ENCODE results near the gene DCAF4L1.

Gene DCAF4L1, protein sequence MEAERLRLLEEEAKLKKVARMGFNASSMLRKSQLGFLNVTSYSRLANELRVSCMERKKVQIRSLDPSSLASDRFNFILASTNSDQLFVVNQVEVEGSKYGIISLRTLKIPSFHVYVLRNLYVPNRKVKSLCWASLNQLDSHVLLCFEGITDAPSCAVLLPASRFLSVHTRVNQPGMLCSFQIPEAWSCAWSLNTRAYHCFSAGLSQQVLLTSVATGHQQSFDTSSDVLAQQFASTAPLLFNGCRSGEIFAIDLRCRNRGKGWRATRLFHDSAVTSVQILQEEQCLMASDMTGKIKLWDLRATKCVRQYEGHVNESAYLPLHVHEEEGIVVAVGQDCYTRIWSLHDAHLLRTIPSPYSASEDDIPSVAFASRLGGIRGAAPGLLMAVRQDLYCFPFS

DNA sequence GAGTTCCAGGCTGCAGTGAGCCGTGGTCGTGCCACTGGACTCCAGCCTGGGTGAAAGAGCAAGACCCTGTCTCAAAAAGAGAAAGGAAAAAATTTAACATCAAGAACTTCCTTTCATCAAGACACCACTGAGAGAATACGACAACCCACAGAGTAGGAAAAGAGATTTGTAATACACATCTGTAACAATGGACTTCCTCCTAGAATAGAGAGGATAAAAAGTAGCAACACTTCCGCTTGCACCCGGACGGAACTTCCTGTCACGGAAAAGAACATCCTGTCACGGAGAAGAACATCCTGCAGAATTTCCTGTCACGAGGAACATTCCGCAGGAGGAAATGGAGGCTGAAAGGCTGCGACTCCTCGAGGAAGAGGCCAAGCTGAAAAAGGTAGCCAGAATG is at the start of gene DCAF4L1:
Gene DCAF4L1 (plus strand): TSS at position 301 of the 400 bp plus-strand sequence. CDS start 37 bp downstream, at position 338.
- DNase-seq, result no peak

DNA sequence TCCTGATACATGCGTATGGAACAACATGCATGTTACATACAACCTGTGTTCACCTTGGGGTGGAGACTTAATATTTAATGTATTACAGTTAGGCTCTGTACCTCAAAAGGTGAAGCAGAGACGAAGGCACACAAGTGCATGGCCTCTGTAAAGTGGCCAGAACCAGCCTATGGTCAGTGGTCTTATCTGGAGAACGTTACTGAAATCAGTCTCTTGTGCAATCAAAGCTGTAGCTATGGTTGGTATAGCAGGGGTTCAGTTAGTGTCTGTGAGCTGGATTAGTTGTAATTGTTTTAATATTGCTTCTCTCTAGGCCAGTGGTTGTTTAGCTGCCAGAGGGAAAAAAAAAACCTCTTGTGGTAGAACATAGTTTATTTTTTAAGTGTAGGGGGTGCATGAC is 48.6 kb upstream of the DCAF4L1 start:
- DNase-seq, result no peak

DNA sequence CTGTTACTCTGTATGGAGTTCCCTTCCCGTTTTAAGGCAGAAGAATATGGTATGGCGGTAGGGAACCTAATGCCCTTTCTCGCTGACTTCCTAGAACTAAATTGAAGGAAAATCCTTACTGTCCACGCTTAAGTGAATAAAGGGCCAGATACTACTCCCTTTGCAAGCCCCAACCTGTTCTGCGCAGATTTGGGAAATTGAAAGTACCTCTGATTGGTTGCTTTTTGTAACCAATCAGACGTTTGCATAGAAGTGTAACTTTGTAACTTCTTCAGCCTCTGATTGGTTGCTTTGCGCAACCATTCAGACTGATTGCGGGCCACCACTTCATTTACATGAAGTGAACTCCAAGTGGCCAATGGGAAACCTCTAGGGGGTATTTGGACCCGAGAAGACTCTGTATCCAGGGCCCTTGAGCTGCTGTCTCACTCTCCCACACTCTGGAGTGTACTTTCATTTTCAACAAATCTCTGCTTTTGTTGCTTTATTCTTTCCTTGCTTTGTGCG is 47.5 kb upstream of the DCAF4L1 start:
- no peak for DNase-seq

DNA sequence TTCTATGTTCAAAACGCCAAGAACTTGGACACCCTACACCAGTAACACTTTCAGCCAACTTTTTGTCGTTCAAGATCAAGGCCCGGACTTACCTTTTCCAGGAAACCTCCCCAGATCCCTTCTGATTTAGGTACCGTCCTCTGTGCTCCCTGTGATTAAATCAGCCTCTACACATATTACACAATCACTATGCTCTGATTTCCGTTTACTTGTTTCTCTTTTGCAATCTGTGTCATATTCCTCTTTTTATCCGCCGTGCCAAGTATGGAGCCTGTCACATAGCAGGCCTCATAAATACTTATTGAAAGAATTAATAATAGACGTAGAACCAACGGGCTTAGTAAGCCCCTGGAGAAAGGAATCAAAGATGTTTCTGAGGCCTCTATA is 47.0 kb upstream of the DCAF4L1 start:
- no peak for DNase-seq

DNA sequence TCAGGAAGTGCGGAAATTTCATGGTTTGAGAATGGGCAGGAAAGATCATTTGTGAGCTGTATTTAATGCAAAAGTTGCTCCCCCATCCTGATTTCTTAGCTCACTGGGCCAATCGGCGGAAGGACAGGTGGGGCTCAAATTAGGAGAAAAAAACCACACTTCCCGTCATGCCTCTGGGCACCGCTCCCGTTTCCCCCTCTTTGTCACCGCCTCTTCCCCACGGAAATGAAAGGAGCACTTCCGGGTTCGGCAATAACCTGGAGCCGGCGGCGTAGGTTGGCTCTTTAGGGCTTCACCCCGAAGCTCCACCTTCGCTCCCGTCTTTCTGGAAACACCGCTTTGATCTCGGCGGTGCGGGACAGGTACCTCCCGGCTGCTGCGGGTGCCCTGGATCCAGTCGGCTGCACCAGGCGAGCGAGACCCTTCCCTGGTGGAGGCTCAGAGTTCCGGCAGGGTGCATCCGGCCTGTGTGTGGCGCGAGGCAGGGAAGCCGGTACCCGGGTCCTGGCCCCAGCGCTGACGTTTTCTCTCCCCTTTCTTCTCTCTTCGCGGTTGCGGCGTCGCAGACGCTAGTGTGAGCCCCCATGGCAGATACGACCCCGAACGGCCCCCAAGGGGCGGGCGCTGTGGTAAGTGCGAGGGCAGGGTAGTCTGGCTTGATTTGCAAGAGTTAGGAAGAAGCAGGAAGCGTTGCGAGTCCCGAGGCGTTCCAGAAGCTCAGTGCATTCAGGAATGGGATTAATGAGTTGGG is 46.5 kb upstream of the DCAF4L1 start, which contains the start of gene TMEM33:
Gene TMEM33 (plus strand): TSS at position 529 of the 751 bp plus-strand sequence. CDS start 56 bp downstream, at position 585.
- DNase-seq, result peak; percentile 94 to 96

DNA sequence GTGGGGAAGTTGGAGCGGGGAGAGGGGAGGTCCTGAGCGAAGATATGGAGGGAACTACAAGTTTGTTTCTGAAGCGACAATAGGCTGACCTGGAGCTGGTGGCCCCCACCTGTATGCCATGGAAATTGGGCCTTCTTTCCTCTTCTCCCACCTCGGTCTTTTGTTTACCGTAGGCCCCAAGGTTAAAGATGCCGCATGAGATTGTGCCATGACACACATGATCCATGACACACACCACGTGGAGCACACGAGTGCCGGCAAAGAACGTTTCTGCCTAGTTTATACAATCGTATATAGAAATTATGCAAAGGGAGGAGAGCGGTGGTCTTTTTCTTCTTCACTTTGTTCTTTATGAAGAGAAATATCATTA is 45.9 kb upstream of the DCAF4L1 start:
- peak; percentile 13 to 22 for DNase-seq

DNA sequence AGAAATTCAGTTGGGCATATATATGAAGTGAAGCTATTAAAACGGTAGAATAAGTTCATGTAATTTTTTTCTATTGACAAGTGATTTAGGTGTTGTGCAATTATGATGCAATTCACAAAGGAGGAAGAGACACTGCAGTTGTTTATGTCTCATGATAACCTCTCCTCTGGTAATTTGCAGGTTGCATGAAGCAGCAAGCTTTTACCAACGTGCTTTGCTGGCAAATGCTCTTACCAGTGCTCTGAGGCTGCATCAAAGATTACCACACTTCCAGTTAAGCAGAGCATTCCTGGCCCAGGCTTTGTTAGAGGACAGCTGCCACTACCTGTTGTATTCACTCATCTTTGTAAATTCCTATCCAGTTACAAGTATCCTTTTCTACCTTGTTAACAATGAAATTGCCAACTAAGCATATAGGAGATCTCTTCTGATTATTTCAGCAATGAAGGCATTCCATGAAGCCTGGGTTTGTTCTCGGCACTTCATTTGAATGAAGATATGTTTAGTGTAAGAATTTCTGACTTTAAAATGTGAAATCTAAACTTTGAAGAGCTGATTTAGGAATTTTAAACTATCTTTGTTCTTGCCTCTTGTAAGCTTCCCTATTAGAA is 42.4 kb upstream of the DCAF4L1 start:
- no peak for DNase-seq

DNA sequence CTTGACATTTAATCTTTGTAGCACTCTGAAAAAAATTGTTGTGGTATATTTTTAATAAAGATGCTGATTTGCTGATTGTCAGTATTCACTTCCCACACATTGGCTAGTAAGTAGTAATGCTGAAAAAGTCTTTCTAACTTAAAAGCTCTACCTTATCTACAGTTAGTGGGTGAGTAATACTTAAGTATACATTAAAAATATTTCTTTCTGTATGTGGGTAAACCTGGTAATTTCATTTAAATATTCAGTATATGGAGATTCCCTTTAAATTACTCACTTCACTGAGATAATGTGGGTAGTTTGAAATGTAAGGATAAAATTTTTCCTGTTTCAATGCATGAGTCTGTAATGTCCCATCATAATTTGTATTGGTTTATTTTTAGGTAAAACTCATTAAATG is 40.7 kb upstream of the DCAF4L1 start:
- DNase-seq, result no peak

DNA sequence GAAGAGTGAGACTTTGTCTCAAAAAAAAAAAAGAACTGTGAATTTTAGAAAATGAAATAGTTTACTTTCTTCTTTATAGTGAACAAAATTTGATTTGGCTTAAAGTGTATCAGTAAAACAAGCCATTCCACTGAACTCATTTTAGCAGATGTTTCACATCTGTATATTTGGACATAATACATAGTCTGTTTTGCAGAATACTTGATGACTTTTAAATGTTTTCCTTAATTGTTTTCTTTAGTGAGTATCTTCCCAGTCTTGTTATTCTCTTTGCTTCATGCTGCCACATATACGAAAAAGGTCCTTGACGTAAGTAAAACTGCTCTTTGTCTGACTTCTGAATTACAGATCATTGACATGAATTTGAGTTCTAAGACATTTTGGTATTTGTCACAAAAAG is 38.0 kb upstream of the DCAF4L1 start:
- no peak for DNase-seq

DNA sequence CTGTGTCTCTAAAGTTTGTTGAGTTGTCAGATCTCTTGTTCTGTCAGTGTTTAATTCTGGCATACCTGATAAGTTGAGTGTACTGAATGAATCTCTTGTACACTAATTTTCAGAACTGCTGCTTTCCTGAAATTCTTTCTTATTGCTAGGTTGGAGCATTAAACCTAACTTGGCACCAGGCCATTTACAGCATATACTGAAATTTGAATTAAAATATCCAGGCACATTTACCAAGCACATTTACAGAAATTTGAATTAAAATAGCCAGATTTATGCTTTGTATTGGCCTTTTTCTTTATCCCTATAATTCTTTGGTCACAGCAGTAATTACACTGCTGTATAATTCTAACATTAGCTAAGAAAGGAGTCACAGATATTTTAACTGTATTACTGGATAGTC is 37.5 kb upstream of the DCAF4L1 start:
- no peak for DNase-seq

DNA sequence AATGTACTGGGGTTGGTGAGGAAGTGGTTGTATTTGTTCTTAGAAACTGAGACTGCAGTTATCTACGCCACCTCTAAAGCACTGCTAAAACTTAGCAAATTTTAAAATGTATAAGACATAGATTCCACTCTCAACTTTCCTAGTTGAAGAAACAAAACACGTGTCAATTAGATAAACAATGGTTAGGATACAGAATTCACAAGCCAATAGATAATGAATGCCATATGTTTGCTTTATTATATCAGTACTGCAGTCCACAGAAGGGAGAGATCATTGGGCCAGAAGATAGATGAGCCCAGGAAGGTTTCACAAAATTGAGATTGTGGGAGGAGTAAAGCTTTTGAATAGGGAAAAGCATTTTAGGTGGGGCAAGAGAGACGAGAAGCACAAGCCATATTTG is 32.0 kb upstream of the DCAF4L1 start:
- DNase-seq, result no peak

DNA sequence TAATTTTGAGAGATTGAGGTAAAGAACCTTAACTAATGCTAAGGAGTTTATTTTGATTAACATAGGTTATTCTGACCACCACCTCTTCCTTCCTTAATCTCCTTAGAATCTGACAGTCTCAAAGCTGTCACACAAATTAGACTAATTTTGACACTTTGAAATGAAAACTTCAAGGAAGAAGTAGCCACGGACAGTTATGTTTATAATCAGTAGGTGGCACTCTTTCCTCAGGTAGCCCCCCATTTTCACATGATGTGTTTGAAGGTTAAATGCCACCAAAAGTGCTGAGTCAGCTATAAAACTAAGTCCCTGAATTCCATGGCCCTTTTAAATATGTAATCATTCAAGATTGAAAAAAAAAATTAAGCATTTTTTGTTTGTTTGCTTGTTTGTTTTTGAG is 23.9 kb upstream of the DCAF4L1 start:
- peak; percentile 69 to 71 for DNase-seq

DNA sequence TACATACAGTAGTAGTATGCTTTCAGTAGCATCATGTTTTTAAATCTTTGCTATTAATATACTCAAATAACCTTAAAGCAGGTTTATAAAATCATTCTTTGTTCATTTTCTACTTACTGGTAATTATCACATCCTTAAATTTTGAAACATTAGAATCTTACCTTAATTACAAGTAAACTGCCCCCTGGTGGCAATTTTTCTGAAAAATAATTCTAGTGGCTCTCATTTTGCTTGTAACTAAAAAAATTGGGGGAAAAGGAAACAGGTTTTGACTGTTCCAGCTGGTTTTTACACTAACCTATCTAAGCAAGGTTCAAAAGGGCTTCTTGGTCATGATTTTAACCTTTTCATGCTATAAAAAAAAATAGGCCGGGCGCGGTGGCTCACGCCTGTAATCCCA is 18.5 kb upstream of the DCAF4L1 start:
- peak; percentile 31 to 53 for DNase-seq

DNA sequence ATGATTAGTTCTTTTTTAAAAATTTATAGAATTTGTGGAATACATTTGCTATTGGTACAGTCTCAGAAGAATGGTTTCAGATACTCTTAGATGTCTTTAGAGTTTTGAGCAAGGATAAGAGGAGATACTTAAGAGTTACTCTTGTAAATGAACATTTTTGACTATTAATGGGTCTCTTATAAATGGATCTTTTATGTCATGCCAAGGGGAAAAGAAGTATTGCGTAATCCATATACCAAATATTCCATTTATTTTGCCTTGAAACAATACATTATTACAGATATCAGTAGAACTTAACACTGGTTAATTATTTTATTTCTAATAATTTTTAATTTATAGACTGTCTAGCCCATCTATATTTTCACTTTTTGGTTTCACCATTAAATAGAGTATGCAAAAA is 17.2 kb upstream of the DCAF4L1 start:
- DNase-seq, result no peak

DNA sequence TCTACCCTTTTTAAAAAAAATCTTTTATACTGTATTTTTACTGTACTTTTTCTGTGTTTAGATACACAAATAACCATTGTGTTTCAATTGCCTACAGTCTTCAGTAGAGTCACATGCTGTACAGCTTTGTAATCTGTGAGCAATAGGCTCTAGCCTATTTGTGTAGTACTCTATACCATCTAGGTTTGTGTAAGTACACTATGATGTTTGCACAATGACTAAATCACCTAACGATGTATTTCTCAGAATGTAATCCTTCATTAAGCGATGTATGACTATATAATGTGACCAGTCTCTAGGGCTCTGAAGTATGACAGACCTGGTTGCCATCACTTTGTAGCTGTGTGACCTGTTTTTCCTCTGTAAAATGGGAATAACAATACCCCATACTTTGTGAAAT is 14.2 kb upstream of the DCAF4L1 start:
- DNase-seq, result no peak

DNA sequence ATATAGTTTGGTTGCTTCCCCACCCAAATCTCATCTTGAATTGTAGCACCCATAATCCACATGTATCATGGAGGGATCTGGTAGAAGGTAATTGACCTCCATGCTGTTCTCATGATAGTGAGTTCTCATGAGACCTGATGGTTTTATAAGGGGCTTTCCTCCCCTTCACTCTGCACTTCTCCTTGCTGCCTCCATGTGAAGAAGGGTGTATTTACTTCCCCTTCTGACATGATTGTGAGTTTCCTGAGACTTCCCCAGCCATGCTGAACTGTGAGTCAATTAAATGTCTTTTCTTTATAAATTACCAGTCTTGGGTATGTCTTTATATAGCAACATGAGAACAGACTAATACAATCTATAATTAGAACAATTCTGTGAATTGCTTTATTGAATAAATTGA is 11.9 kb upstream of the DCAF4L1 start:
- peak in 1 of 2 experiments; percentile 22 for DNase-seq

DNA sequence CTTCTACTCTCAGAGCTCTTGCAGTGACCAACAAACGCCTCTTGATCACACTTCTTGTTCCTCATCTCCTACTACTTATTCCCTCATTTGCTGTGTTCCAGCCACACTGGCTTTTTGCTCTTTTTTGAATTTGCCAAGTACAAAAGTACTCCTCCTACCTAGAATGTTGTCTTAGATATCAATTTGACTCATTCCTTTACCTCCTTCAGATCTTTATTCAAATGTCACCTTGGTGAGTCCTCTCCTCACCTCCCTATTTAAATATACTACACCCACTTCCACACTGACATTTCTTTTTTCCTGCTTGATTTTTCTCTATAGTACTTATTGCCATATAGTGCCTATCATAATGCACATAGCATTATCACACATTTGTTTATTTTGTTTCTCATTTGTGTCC is 6.2 kb upstream of the DCAF4L1 start:
- DNase-seq, result no peak

DNA sequence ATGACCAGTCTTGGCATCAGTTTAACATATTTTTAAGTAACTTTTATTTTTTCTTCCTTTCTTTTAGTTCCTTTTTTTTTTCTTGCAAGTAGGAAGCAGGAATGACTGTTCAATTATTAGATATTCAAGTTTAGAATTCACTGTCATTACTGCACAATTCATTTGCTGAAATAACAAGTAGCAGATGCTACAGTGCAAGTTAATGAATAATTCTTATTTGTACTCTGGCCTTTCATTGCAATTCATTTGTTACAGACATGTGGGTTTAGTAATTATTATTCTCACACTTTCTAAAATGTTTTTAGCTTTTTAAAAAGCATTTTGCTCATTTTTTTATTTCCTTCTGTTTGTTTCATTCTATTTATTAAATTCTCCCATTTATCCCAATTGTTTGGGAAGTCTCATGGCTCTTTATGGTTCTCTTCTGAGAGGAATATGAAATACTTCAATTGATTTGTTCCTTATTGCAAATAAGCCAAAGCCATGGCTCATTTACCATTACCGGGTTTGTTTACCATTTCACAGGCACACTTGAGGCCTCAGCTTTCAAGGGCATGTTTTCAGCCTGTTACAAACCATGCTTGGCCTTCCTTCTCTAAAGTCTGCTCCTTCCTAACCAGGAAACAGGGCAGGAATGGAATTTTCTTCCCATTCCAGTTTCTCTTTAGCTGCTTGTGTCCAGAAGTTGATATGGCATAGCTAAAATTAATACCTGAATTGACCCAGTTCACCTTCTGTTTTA is 4.6 kb upstream of the DCAF4L1 start:
- no peak for DNase-seq

DNA sequence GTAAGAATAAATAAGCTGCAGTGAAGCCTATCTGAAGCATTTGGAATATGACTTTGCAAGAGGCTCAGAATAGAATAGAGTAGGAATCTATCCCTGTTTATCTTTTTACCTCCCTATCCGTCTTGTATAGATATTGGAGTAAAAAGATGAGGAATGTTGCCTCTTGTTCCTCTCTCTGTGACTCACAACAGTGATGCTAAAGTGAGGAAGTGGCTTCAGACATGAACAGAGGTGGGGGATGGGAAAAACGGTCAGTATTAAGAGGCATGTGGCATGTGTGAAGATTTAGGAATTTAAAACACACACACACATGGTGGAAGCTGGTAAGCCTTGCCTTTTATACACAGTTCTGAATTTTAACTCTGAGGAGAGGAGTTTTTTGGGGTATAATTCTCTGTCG is 3.8 kb upstream of the DCAF4L1 start:
- DNase-seq, result peak; percentile 42 to 47

DNA sequence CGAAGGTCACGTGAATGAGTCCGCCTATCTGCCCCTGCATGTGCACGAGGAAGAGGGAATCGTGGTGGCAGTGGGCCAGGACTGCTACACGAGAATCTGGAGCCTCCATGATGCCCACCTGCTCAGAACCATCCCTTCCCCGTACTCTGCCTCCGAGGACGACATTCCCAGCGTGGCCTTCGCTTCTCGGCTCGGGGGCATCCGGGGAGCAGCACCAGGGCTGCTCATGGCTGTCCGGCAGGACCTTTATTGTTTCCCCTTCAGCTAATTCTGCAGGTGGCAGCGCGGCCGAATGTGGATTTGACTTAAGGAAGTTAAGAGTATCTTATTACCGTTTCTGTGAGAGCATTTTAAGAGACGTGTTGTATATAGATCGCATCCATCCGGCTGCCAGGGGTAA is 1.2 kb downstream of the DCAF4L1 start:
- no peak for DNase-seq

DNA sequence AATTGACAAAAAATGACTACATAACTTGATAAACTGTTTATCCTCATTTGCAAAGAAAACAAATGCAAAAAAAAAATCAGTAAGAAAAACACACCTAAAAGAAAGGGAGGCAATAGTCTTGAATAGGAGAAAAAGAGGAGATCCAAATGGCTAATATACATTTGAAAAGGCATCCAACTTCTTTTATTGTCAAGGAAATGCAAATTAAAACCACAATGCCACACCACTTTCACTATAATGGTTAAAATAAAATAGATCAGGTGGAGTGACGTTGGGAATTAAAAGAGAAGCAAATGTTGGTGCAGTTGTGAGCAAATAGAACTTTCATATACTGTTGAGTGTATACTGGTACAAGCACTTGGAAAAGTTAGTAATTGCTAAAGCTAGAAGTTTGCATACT is 3.6 kb downstream of the DCAF4L1 start:
- DNase-seq, result no peak

DNA sequence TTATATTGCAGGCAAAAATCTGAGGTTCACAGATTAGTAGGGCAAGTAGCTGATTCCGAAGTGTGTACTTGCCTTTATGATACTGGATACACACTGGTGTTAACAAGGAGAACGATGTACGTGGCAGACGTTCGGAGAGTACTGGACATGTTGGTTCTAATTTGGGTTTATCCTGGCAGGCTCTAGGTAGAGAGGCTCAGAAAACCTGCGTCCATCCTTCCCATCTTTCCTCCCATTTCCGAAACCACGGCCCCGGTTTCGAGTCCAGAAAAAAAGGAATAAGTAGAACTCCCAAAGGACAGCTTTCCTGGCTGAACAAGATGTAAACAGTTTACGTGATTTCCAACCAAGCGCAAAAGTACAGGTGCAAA is 8.4 kb downstream of the DCAF4L1 start:
- DNase-seq, result peak in 1 of 2 experiments; percentile 21
